HG03439 (cell line): Measurements from ENCODE around the gene PCNX3.
"Not testable (repeated sequence)": the region's sequence is repeated elsewhere in the genome, so short reads cannot be mapped to it uniquely, and the experiment has no call there.

Source experiments
- ATAC-seq: cut with Tn5 transposase; IDR thresholded peaks from one replicate; pipeline ENCODE4 v1.9.1; 2021; ENCODE audit warnings: mild to moderate bottlenecking, moderate library complexity; ENCODE audit not compliant: unreplicated experiment

The PCNX3 gene

GRCh38 chr11:65652511-65653228 lies 37.1 kb downstream of the PCNX3 start:
- ATAC-seq = peak; percentile 65

- peak; percentile 3 for ATAC-seq
Observed at GRCh38 chr11:65653229-65654225, 38.0 kb downstream of the PCNX3 start.

GRCh38 chr11:65654375-65655349 lies 39.1 kb downstream of the PCNX3 start:
- ATAC-seq = no peak

- ATAC-seq = no peak
Observed at GRCh38 chr11:65655570-65656332, 40.2 kb downstream of the PCNX3 start.

GRCh38 chr11:65657426-65657825 lies 41.9 kb downstream of the PCNX3 start:
- no peak for ATAC-seq

GRCh38 chr11:65658174-65659021 lies 42.8 kb downstream of the PCNX3 start:
- ATAC-seq = no peak

GRCh38 chr11:65660038-65660437 lies 44.5 kb downstream of the PCNX3 start:
- ATAC-seq = no peak

GRCh38 chr11:65660908-65661307 lies 45.3 kb downstream of the PCNX3 start:
- ATAC-seq = not testable (repeated sequence)

- no peak for ATAC-seq
Observed at GRCh38 chr11:65661599-65662246, 46.1 kb downstream of the PCNX3 start.

GRCh38 chr11:65662247-65662798 lies 46.7 kb downstream of the PCNX3 start:
- no peak for ATAC-seq

- ATAC-seq = peak; percentile 81
Observed at GRCh38 chr11:65662799-65663638, 47.4 kb downstream of the PCNX3 start, which contains the start of gene RELA. Gene RELA, minus strand, starts transcription at chr11:65662916. Its CDS starts 84 bp downstream, at chr11:65662832.

GRCh38 chr11:65663639-65664200 lies 48.1 kb downstream of the PCNX3 start:
- peak; percentile 15 for ATAC-seq

- ATAC-seq = no peak
Observed at GRCh38 chr11:65672180-65672860, 56.7 kb downstream of the PCNX3 start.

- no peak for ATAC-seq
Observed at GRCh38 chr11:65672982-65673381, 57.4 kb downstream of the PCNX3 start.

- no peak for ATAC-seq
Observed at GRCh38 chr11:65680192-65680743, 64.7 kb downstream of the PCNX3 start.

GRCh38 chr11:65683480-65683879 lies 67.9 kb downstream of the PCNX3 start:
- ATAC-seq = not testable (repeated sequence)
